ENCODE data around the gene CLSTN2. TPM values are rescaled to one million over a fixed set of nuclear protein-coding genes. Genes with fewer than 3 reads are reported as not detected.

The CLSTN2 gene
- total and polyA plus RNA-seq, 2 of the 8 experiments (the other 6 are each of a cell fraction or from before 2014, with no cell fraction given), result 0.39 to 0.52 TPM

- 98% methylated on average over 3 of the region's 3 CpGs; no CpG with 5 or more reads in 1 of the 2 experiments for WGBS, 2 experiments (ENCODE audit: extremely low coverage in 1 of 2, insufficient coverage in 1 of 2, insufficient read length in 1 of 2, insufficient replicate concordance in 2 of 2, low coverage in 1 of 2, low lambda C conversion rate in 2 of 2, missing lambda C conversion rate in 1 of 2)
- H3K27ac ChIP-seq (ENCODE audit: low read depth, low read length), result no peak overlapping the region
- DNase-seq (ENCODE audit: low read depth in 1 of 2, low spot score in 2 of 2), result no peak
- no peaks in the 10 kb centered on the region for H3K9me3 ChIP-seq (ENCODE audit: insufficient read depth in 2 of 2, low read depth in 1 of 2, low read length in 1 of 2)
- H3K36me3 ChIP-seq (ENCODE audit: control insufficient read depth in 2 of 4, insufficient read depth in 4 of 4, low read length in 3 of 4), result no peaks in the 10 kb centered on the region
- H4K5ac ChIP-seq (ENCODE audit: insufficient read length, low read depth, low read length), result no peak overlapping the region
- ChIA-PET POLR2A (ENCODE audit: partially characterized antibody) (no interaction called here), CTCF (ENCODE audit: partially characterized antibody) (interaction anchor here (0.6 to 1.8 kb wide), 3 partner anchors 14 to 140 kb away, joined by 3 to 5 read pairs (median 5); no protein-coding TSS in a partner anchor)
- no peak for FAIRE-seq
- H2AFZ ChIP-seq (ENCODE audit: low read length), result no peak overlapping the region
- H3K9ac ChIP-seq (replicated peaks in 1 of 4; ENCODE audit: extremely low read depth in 1 of 4, low read depth in 3 of 4, low read length in 3 of 4), result peak overlapping the region in 1 of 4 experiments; percentile 43; a peak in 1 of 7 replicates
- no peaks in the 10 kb centered on the region for H3K4me1 ChIP-seq (replicated peaks in 1 of 4; ENCODE audit: control insufficient read depth in 3 of 4, insufficient read depth in 4 of 4, low read length in 3 of 4)
- no peak overlapping the region for H3K23ac ChIP-seq (ENCODE audit: insufficient read length)
- H4K8ac ChIP-seq (ENCODE audit: extremely low read depth, insufficient read depth, low read length), result no peak overlapping the region
- no peaks in the 10 kb centered on the region for H3K23me2 ChIP-seq (ENCODE audit: low read depth, low read length)
- H3K4me3 ChIP-seq (ENCODE audit: extremely low read depth in 1 of 4, insufficient read depth in 2 of 4, low read depth in 3 of 4, low read length in 4 of 4), result no peak overlapping the region
- no peak overlapping the region for H3K4ac ChIP-seq (replicated peaks; ENCODE audit: insufficient read length, low read depth, low read length)
- no peak overlapping the region for H3K18ac ChIP-seq (ENCODE audit: extremely low read depth, low read length)
- H4K20me1 ChIP-seq (replicated peaks in 1 of 2; ENCODE audit: control insufficient read depth in 1 of 2, insufficient read depth in 2 of 2, low read length in 2 of 2), result no peaks in the 10 kb centered on the region
- no peak overlapping the region for H3K56ac ChIP-seq (replicated peaks; ENCODE audit: insufficient read length, low read depth, low read length)
- no peak overlapping the region for H3K14ac ChIP-seq (ENCODE audit: insufficient read length)
- H3K79me2 ChIP-seq (ENCODE audit: control insufficient read depth in 1 of 2, insufficient read depth in 2 of 2, low read length in 2 of 2), result no peaks in the 10 kb centered on the region
- H2BK15ac ChIP-seq (ENCODE audit: low read length), result no peak overlapping the region
- no peak overlapping the region for H2BK120ac ChIP-seq (replicated peaks; ENCODE audit: low read depth, low read length)
- no peak overlapping the region; the same call in 1 of the 2 replicates for H2BK20ac ChIP-seq (ENCODE audit: low read length)
- no peaks in the 10 kb centered on the region for H3K27me3 ChIP-seq (replicated peaks in 1 of 4; ENCODE audit: control insufficient read depth in 3 of 4, extremely low read depth in 1 of 4, insufficient read depth in 3 of 4, low read length in 3 of 4)
- TF ChIP-seq USF2 (IDR thresholded peaks at IDR 0.05; ENCODE audit: low read length), result no peak
- H3K4me2 ChIP-seq (ENCODE audit: insufficient read depth in 1 of 2, low read depth in 2 of 2, low read length in 2 of 2), result no peak overlapping the region
- H2BK12ac ChIP-seq (ENCODE audit: low read depth, low read length), result no peak overlapping the region
- no peak overlapping the region for H2AK5ac ChIP-seq (ENCODE audit: low read depth, low read length)
- no peak overlapping the region for H4K91ac ChIP-seq (replicated peaks; ENCODE audit: insufficient read length, low read length)
- H3K79me1 ChIP-seq (ENCODE audit: low read depth, low read length), result no peaks in the 10 kb centered on the region
- no peak overlapping the region for H2BK5ac ChIP-seq (ENCODE audit: low read depth, low read length)
Observed at GRCh38 chr3:140177943-140178342, 243.0 kb downstream of the CLSTN2 start.

Data from H1 (cell line).